WTC11 (cell line): Measurements from ENCODE around the gene SDC1.

Experiments used
- ATF2 ChIP-seq: sonication (generic); formaldehyde crosslinking; IDR thresholded peaks from 2 replicates; pipeline ENCODE4 v1.8.1; 2022; ENCODE audit warnings: low read depth, missing genetic modification reagents, borderline replicate concordance
- CREB1 ChIP-seq: sonication (generic); formaldehyde crosslinking; IDR thresholded peaks from 2 replicates; pipeline ENCODE4 v1.8.0; 2023; ENCODE audit warnings: mild to moderate bottlenecking, missing genetic modification reagents
- FOXJ3 ChIP-seq: sonication (generic); formaldehyde crosslinking; IDR thresholded peaks from 2 replicates; pipeline ENCODE4 v1.9.0; 2021; ENCODE audit warnings: missing genetic modification reagents, mild to moderate bottlenecking, borderline replicate concordance
- FOXK1 ChIP-seq: sonication (generic); formaldehyde crosslinking; IDR thresholded peaks from 2 replicates; pipeline ENCODE4 v1.8.0; 2022; ENCODE audit warnings: mild to moderate bottlenecking, moderate library complexity, missing genetic modification reagents
- IRF2 ChIP-seq: sonication (generic); formaldehyde crosslinking; IDR thresholded peaks from 2 replicates; pipeline ENCODE4 v1.8.0; 2022; ENCODE audit warnings: low read depth, missing genetic modification reagents, borderline replicate concordance
- NFYB ChIP-seq: sonication (generic); formaldehyde crosslinking; conservative IDR thresholded peaks from 2 replicates; pipeline ENCODE4 v1.8.0; 2022; ENCODE audit warnings: low read depth, missing genetic modification reagents
- TCF7 ChIP-seq: sonication (generic); formaldehyde crosslinking; IDR thresholded peaks from 2 replicates; pipeline ENCODE4 v1.8.0; 2022; ENCODE audit warnings: mild to moderate bottlenecking, low read depth, missing genetic modification reagents, moderate library complexity
- ZNF263 ChIP-seq: sonication (generic); formaldehyde crosslinking; IDR thresholded peaks from 2 replicates; pipeline ENCODE4 v1.8.1; 2022; ENCODE audit warnings: low read depth, mild to moderate bottlenecking, moderate library complexity, missing genetic modification reagents
- TF ChIP-seq, protein P1 (sequence below): fragments of 200-600 bp; IDR thresholded peaks from 2 replicates; pipeline ENCODE4 v1.8.0; 2022; ENCODE audit warnings: antibody characterized with exemption
- TF ChIP-seq, protein P2 (sequence below): sonication (generic); formaldehyde crosslinking; IDR thresholded peaks from 2 replicates; pipeline ENCODE4 v1.8.0; 2022; ENCODE audit warnings: mild to moderate bottlenecking, missing genetic modification reagents

DNA sequence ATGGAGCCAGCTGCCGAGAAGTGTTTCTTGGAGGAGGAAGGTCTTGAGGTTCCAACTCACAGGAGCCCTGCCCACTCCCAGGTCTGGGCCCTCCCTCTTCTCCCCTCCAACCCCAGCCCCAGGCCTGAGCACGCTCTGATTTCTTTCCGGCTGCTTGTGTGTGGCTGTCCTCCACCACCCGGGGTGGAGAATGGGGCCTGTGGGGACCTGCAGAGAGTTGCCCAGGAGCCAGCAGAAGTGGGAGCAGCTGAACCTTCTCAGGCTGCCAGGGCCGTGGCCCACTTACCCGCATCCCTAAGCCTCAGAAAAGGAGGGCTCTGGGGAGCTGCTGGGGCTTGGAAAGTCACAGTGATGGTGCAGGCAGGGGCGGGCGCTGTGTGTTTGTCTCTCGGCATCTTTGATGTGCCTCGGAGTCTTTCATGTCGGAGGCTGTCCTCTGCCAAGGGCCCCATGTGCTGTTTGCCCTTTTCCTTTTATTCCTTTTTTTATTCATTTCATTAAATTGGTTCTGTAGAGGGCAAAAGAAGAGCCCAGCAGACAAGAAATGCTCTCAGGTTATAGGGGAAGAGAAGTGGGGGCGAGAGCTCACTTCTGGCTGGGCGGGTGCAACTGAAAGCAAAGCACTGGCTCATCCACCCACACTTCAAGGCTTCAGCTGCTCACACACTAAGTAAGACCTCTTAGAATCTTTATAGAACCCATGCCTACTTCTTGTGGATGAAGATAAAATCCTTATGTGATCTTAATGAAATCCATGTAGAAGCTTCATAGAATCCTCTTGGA is 52.5 kb downstream of the SDC1 start:
- TF ChIP-seq, protein P1, sequence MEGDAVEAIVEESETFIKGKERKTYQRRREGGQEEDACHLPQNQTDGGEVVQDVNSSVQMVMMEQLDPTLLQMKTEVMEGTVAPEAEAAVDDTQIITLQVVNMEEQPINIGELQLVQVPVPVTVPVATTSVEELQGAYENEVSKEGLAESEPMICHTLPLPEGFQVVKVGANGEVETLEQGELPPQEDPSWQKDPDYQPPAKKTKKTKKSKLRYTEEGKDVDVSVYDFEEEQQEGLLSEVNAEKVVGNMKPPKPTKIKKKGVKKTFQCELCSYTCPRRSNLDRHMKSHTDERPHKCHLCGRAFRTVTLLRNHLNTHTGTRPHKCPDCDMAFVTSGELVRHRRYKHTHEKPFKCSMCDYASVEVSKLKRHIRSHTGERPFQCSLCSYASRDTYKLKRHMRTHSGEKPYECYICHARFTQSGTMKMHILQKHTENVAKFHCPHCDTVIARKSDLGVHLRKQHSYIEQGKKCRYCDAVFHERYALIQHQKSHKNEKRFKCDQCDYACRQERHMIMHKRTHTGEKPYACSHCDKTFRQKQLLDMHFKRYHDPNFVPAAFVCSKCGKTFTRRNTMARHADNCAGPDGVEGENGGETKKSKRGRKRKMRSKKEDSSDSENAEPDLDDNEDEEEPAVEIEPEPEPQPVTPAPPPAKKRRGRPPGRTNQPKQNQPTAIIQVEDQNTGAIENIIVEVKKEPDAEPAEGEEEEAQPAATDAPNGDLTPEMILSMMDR: no peak
- TF ChIP-seq IRF2 (CRISPR knock-in tag): no peak
- TF ChIP-seq, protein P2, sequence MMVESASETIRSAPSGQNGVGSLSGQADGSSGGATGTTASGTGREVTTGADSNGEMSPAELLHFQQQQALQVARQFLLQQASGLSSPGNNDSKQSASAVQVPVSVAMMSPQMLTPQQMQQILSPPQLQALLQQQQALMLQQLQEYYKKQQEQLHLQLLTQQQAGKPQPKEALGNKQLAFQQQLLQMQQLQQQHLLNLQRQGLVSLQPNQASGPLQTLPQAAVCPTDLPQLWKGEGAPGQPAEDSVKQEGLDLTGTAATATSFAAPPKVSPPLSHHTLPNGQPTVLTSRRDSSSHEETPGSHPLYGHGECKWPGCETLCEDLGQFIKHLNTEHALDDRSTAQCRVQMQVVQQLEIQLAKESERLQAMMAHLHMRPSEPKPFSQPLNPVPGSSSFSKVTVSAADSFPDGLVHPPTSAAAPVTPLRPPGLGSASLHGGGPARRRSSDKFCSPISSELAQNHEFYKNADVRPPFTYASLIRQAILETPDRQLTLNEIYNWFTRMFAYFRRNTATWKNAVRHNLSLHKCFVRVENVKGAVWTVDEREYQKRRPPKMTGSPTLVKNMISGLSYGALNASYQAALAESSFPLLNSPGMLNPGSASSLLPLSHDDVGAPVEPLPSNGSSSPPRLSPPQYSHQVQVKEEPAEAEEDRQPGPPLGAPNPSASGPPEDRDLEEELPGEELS: no peak
- TF ChIP-seq NFYB (CRISPR knock-in tag): no peak
- TF ChIP-seq FOXJ3 (CRISPR knock-in tag): no peak
- TF ChIP-seq FOXK1: no peak
- TF ChIP-seq ATF2 (CRISPR knock-in tag): no peak
- no peak for TF ChIP-seq TCF7 (CRISPR knock-in tag)
- no peak for TF ChIP-seq ZNF263
- no peak for TF ChIP-seq CREB1 (CRISPR knock-in tag)
